ENCODE data around the gene FANK1. TPM values are rescaled to one million over a fixed set of nuclear protein-coding genes. Genes with fewer than 3 reads are reported as not detected.
"Not testable (repeated sequence)": the region's sequence is repeated elsewhere in the genome, so short reads cannot be mapped to it uniquely, and the experiment has no call there.

Gene FANK1
- polyA plus RNA-seq, 2 of the 4 experiments (the other 2 are of a cell fraction): 4.1 to 5.3 TPM

- TF ChIP-seq FOXS1 (CRISPR knock-in tag; IDR thresholded peaks at IDR 0.05): peak; percentile 42; the same call in 1 of the 2 replicates
- no peak for TF ChIP-seq FOSL2 (IDR thresholded peaks at IDR 0.05)
- TF ChIP-seq FOSL2 (CRISPR knock-in tag; IDR thresholded peaks at IDR 0.05): no peak
- TF ChIP-seq ATOH8 (CRISPR knock-in tag; IDR thresholded peaks at IDR 0.05; ENCODE audit: low read depth): peak; percentile 89
- no peak for TF ChIP-seq CEBPB (IDR thresholded peaks at IDR 0.05)
- TF ChIP-seq HOXB13 (CRISPR knock-in tag; IDR thresholded peaks at IDR 0.05; ENCODE audit: low read depth): peak; percentile 92
- no peak for TF ChIP-seq TP53 (CRISPR knock-in tag; IDR thresholded peaks at IDR 0.05)
- TF ChIP-seq HDAC2 (IDR thresholded peaks at IDR 0.05): no peak
- TF ChIP-seq TFCP2L1 (CRISPR knock-in tag; IDR thresholded peaks at IDR 0.05): no peak
- no peak for TF ChIP-seq RNF2 (IDR thresholded peaks at IDR 0.05; ENCODE audit: borderline replicate concordance, low read depth)
- no peak for TF ChIP-seq E2F6 (IDR thresholded peaks at IDR 0.05; ENCODE audit: borderline replicate concordance, low read depth)
- TF ChIP-seq MYC (IDR thresholded peaks at IDR 0.05; ENCODE audit: borderline replicate concordance, low read length): no peak
- TF ChIP-seq PBX3 (IDR thresholded peaks at IDR 0.05): no peak
- no peak for TF ChIP-seq KDM1A (IDR thresholded peaks at IDR 0.05; ENCODE audit: low read depth)
- no peak for TF ChIP-seq SREBF2 (IDR thresholded peaks at IDR 0.05)
- TF ChIP-seq PHF8 (IDR thresholded peaks at IDR 0.05; ENCODE audit: borderline replicate concordance, low read depth): no peak
- no peak for TF ChIP-seq CHD2 (IDR thresholded peaks at IDR 0.05; ENCODE audit: low read length, partially characterized antibody)
- TF ChIP-seq NFE2L2 (conservative IDR thresholded peaks at IDR 0.05; ENCODE audit: low read length): no peak
- TF ChIP-seq GATA3 (IDR thresholded peaks at IDR 0.05; ENCODE audit: borderline replicate concordance): no peak
- TF ChIP-seq CHD4 (IDR thresholded peaks at IDR 0.05; ENCODE audit: borderline replicate concordance): no peak
- TF ChIP-seq ZNF302 (CRISPR knock-in tag; IDR thresholded peaks at IDR 0.05): peak; percentile 89
- no peak for TF ChIP-seq JUN (IDR thresholded peaks at IDR 0.05)
- no peak for TF ChIP-seq FOSB (CRISPR knock-in tag; IDR thresholded peaks at IDR 0.05)
- TF ChIP-seq NPAS2 (CRISPR knock-in tag; IDR thresholded peaks at IDR 0.05; ENCODE audit: borderline replicate concordance): no peak
- no peak for TF ChIP-seq RCOR1 (IDR thresholded peaks at IDR 0.05; ENCODE audit: low read depth, low read length)
- TF ChIP-seq RARB (CRISPR knock-in tag; IDR thresholded peaks at IDR 0.05): no peak
- peak; percentile 82; the same call in 1 of the 2 replicates for TF ChIP-seq EHF (CRISPR knock-in tag; IDR thresholded peaks at IDR 0.05)
- peak; percentile 82 for TF ChIP-seq MAFK (IDR thresholded peaks at IDR 0.05; ENCODE audit: partially characterized antibody)
- no peak for TF ChIP-seq CTCF (IDR thresholded peaks at IDR 0.05)
- TF ChIP-seq ELK1 (IDR thresholded peaks at IDR 0.05; ENCODE audit: low read depth, low read length): no peak
- no peak for TF ChIP-seq JUNB (IDR thresholded peaks at IDR 0.05)
- no peak for TF ChIP-seq RFX5 (IDR thresholded peaks at IDR 0.05)
Measured at GRCh38 chr10:125916977-125917376, 20.6 kb downstream of the FANK1 start (continued).

- ATAC-seq; DNase-seq (ENCODE audit: low read depth in 1 of 2, low spot score in 1 of 2); CTCF ChIA-PET; H3K4me1 ChIP-seq; H3K4me3 ChIP-seq; H3K9me3 ChIP-seq; POLR2A ChIA-PET; FAIRE-seq; H3K4me2 ChIP-seq; H3K27ac ChIP-seq: not testable (repeated sequence)
- WGBS (ENCODE audit: missing lambda C conversion rate): 71% methylated on average over 8 of the region's 8 CpGs
Measured at GRCh38 chr10:125917704-125918361, 21.5 kb downstream of the FANK1 start.
